ENCODE measurements around the gene DNASE1L1. TPM values are rescaled to one million over a fixed set of nuclear protein-coding genes. Genes with fewer than 3 reads are reported as not detected.

The DNASE1L1 gene
- total RNA-seq, 1 donor from 2014 or later: 35.1 TPM

DNA sequence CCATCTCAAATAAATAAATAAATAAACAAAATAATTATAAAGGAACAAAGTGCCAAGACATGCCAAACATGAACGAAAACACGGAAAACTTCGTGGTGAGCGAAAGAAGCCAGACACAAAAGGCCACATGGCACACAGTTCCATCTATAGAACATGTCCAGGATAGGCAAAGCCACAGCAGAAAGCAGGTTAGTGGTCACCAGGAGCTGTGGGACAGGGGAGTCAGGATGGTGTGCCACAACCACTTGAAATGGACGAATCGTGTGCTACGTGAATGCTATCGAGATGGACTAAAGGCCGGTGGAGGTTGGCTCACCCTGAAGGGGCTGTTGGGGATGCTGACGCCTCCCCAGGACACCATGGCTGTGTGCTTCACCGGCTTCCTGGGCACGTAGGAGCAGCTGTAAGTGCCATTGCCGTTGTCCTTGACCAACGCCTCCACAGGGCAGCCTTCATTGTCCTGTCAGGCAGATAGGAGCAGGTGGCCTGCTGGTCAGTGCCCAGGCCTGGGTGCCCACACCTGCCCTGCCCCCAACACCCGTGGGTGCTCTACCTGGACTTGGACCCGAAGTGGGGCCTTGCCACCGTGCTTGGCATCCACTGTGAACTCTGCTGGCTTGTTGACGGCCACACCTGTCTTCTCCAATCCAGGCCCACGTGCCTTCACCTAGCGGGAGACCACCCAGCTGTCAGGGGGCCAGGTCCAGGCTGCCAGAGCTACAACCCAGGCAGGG is 45.2 kb downstream of the DNASE1L1 start:
- H3K79me2 ChIP-seq (ENCODE audit: insufficient read depth, low read length): peaks cover 94% of the 10 kb centered on the region
- no peaks in the 10 kb centered on the region for H3K9me3 ChIP-seq (ENCODE audit: insufficient read depth, low read depth, low read length)
- no peak overlapping the region for H3K27ac ChIP-seq (ENCODE audit: low read depth, low read length)
- H3K9me3 Mint-ChIP-seq (ENCODE audit: unreplicated experiment): no peaks in the 10 kb centered on the region
- no peaks in the 10 kb centered on the region for H3K27me3 Mint-ChIP-seq (ENCODE audit: low read depth, unreplicated experiment)
- no peak overlapping the region for H3K4me3 ChIP-seq (ENCODE audit: insufficient read depth, low read depth, low read length)
- DNase-seq (ENCODE audit: low read depth) (no peak), FAIRE-seq (peak; percentile 49)
- peaks cover 2% of the 10 kb centered on the region for H3K36me3 Mint-ChIP-seq (ENCODE audit: low read depth, unreplicated experiment)
- peaks cover 24% of the 10 kb centered on the region for H3K36me3 ChIP-seq (ENCODE audit: insufficient read depth, low read length)
- H2AFZ ChIP-seq (ENCODE audit: low read depth, low read length): no peak overlapping the region
- peaks cover 97% of the 10 kb centered on the region for H4K20me1 ChIP-seq (ENCODE audit: insufficient read depth, low read length)
- peak overlapping the region; percentile 72 for H3K27ac Mint-ChIP-seq (ENCODE audit: unreplicated experiment)
- H3K4me2 ChIP-seq (ENCODE audit: low read length): peak overlapping the region; percentile 15
- H3K4me1 ChIP-seq (ENCODE audit: insufficient read depth, low read length): peaks cover 22% of the 10 kb centered on the region
- H3K4me1 Mint-ChIP-seq (ENCODE audit: low read depth, unreplicated experiment): peaks cover 6% of the 10 kb centered on the region
- no peaks in the 10 kb centered on the region for H3K27me3 ChIP-seq (ENCODE audit: insufficient read depth, low read length)
- H3K4me3 Mint-ChIP-seq (ENCODE audit: unreplicated experiment): peak overlapping the region; percentile 68
- TF ChIP-seq, protein P1, sequence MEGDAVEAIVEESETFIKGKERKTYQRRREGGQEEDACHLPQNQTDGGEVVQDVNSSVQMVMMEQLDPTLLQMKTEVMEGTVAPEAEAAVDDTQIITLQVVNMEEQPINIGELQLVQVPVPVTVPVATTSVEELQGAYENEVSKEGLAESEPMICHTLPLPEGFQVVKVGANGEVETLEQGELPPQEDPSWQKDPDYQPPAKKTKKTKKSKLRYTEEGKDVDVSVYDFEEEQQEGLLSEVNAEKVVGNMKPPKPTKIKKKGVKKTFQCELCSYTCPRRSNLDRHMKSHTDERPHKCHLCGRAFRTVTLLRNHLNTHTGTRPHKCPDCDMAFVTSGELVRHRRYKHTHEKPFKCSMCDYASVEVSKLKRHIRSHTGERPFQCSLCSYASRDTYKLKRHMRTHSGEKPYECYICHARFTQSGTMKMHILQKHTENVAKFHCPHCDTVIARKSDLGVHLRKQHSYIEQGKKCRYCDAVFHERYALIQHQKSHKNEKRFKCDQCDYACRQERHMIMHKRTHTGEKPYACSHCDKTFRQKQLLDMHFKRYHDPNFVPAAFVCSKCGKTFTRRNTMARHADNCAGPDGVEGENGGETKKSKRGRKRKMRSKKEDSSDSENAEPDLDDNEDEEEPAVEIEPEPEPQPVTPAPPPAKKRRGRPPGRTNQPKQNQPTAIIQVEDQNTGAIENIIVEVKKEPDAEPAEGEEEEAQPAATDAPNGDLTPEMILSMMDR (IDR thresholded peaks at IDR 0.05; ENCODE audit: insufficient read depth, low read depth, low read length): no peak
- no peak for TF ChIP-seq EZH2 (IDR thresholded peaks at IDR 0.05; ENCODE audit: insufficient read depth, low read length)
- no peak overlapping the region for H3K9ac ChIP-seq (ENCODE audit: low read length)

DNA sequence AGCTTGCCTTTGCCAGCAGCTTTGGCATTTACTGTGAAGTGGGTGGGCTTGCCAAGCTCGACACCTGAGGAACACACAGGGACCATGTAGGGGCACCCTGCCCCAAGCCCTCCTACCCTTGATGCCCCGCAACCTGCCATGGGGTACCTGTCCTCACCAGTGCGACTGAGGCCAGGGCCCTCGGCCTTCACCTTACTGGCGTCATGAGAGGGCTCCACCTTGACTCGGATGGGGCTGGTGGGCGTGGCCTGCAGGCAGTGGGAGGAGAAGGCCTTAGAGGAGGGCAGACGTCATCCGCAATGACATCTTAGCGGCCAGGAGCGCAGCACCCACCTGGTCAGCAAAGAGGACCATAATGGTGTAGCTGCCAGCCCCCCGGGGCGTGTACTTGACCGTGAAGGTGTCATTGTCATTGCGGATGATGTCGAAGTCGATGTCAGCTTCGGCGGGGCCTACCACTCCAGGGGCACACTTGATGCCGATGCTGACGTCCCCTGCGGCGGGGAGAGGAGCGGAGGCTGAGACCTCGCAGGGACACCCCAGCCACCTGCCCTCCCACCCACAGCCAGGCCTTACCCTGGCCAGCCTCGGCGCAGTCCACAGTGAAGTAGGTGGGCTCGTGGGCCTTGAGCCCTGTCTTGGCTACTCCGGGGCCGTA is 46.8 kb downstream of the DNASE1L1 start:
- peaks cover 4% of the 10 kb centered on the region for H3K36me3 Mint-ChIP-seq (ENCODE audit: low read depth, unreplicated experiment)
- H3K79me2 ChIP-seq (ENCODE audit: insufficient read depth, low read length): peaks cover 94% of the 10 kb centered on the region

DNA sequence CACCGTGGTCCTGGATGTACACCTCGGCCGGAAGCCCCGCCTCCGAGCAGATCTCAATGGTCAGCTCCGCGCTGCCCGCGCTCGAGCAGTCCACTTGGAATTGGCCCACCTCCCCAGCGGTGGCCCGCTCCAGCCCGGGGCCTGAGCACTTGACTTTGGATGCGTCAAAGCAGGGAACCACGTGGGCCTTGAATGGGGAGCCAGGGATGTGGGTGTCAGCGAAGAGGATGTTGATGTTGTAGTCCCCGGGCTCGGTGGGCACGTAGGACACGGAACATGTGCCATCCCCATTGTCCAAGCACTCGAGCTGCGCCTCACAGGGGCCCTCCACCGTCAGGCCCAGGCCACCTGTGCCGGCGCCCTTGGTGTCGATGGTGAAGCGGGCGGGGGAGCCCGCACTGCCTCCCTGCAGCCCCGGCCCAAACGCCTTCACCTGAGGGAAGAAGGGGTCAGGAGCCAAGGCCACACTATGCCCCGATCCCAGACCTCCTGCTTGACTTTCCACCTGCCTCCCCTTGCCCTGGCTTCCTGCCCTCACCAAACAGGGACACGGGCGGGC is 48.8 kb downstream of the DNASE1L1 start:
- Histone ChIP-seq H3K9me3 (ENCODE audit: insufficient read depth, low read depth, low read length) (no peaks in the 10 kb centered on the region), H3K9ac (ENCODE audit: low read length) (no peak overlapping the region), H3K4me3 (ENCODE audit: insufficient read depth, low read depth, low read length) (no peak overlapping the region), H3K4me1 (ENCODE audit: insufficient read depth, low read length) (peaks cover 5% of the 10 kb centered on the region), H4K20me1 (ENCODE audit: insufficient read depth, low read length) (peaks cover 97% of the 10 kb centered on the region), H3K36me3 (ENCODE audit: insufficient read depth, low read length) (peaks cover 19% of the 10 kb centered on the region), H3K27ac (ENCODE audit: low read depth, low read length) (no peak overlapping the region), H3K4me2 (ENCODE audit: low read length) (no peak overlapping the region), H2AFZ (ENCODE audit: low read depth, low read length) (no peak overlapping the region), H3K79me2 (ENCODE audit: insufficient read depth, low read length) (peaks cover 91% of the 10 kb centered on the region), H3K27me3 (ENCODE audit: insufficient read depth, low read length) (no peaks in the 10 kb centered on the region)
- H3K4me1 Mint-ChIP-seq (ENCODE audit: low read depth, unreplicated experiment): peaks cover 9% of the 10 kb centered on the region
- no peaks in the 10 kb centered on the region for H3K27me3 Mint-ChIP-seq (ENCODE audit: low read depth, unreplicated experiment)
- TF ChIP-seq, protein P1 (IDR thresholded peaks at IDR 0.05; ENCODE audit: insufficient read depth, low read depth, low read length): no peak
- no peak for TF ChIP-seq EZH2 (IDR thresholded peaks at IDR 0.05; ENCODE audit: insufficient read depth, low read length)
- H3K4me3 Mint-ChIP-seq (ENCODE audit: unreplicated experiment): peak overlapping the region; percentile 66
- no peaks in the 10 kb centered on the region for H3K9me3 Mint-ChIP-seq (ENCODE audit: unreplicated experiment)
- DNase-seq (ENCODE audit: low read depth) (no peak), FAIRE-seq (no peak)
- H3K27ac Mint-ChIP-seq (ENCODE audit: unreplicated experiment): no peak overlapping the region
- H3K36me3 Mint-ChIP-seq (ENCODE audit: low read depth, unreplicated experiment): peaks cover 4% of the 10 kb centered on the region

More for the DNA sequence above, 46.8 kb downstream of the DNASE1L1 start:
- Mint-ChIP-seq H3K9me3 (ENCODE audit: unreplicated experiment) (no peaks in the 10 kb centered on the region), H3K27me3 (ENCODE audit: low read depth, unreplicated experiment) (no peaks in the 10 kb centered on the region), H3K4me1 (ENCODE audit: low read depth, unreplicated experiment) (peaks cover 9% of the 10 kb centered on the region), H3K27ac (ENCODE audit: unreplicated experiment) (no peak overlapping the region), H3K4me3 (ENCODE audit: unreplicated experiment) (no peak overlapping the region)
- peaks cover 97% of the 10 kb centered on the region for H4K20me1 ChIP-seq (ENCODE audit: insufficient read depth, low read length)
- no peak for TF ChIP-seq EZH2 (IDR thresholded peaks at IDR 0.05; ENCODE audit: insufficient read depth, low read length)
- H3K4me2 ChIP-seq (ENCODE audit: low read length): peak overlapping the region; percentile 8
- FAIRE-seq (peak; percentile 47), DNase-seq (ENCODE audit: low read depth) (no peak)
- no peaks in the 10 kb centered on the region for H3K9me3 ChIP-seq (ENCODE audit: insufficient read depth, low read depth, low read length)
- H3K36me3 ChIP-seq (ENCODE audit: insufficient read depth, low read length): peaks cover 23% of the 10 kb centered on the region
- no peak overlapping the region for H3K27ac ChIP-seq (ENCODE audit: low read depth, low read length)
- no peak overlapping the region for H2AFZ ChIP-seq (ENCODE audit: low read depth, low read length)
- H3K27me3 ChIP-seq (ENCODE audit: insufficient read depth, low read length): no peaks in the 10 kb centered on the region
- H3K4me3 ChIP-seq (ENCODE audit: insufficient read depth, low read depth, low read length): no peak overlapping the region
- H3K9ac ChIP-seq (ENCODE audit: low read length): no peak overlapping the region
- H3K4me1 ChIP-seq (ENCODE audit: insufficient read depth, low read length): peaks cover 14% of the 10 kb centered on the region
